Hepatocyte (in vitro differentiated cells): ENCODE data around the gene FAM9C. TPM values are rescaled to one million over a fixed set of nuclear protein-coding genes. Genes with fewer than 3 reads are reported as not detected.

Experiments
- DNase-seq: peaks from one replicate; pipeline ENCODE4 v3.0.0-alpha.2; 2016; ENCODE audit warnings: low spot score
- H2AFZ ChIP-seq: fragments of 200-600 bp; sonication (generic); 2 replicates; pipeline ENCODE4 v1.6.0; 2016; ENCODE audit warnings: antibody characterized with exemption, mild to moderate bottlenecking
- H3K27ac ChIP-seq: fragments of 200-600 bp; sonication (generic); 2 replicates; pipeline ENCODE4 v1.5.1; 2016; ENCODE audit warnings: mild to moderate bottlenecking
- H3K27me3 ChIP-seq: fragments of 200-600 bp; sonication (generic); 2 replicates; pipeline ENCODE4 v1.6.1; 2016
- H3K36me3 ChIP-seq: fragments of 200-600 bp; sonication (generic); replicated peaks from 2 replicates; pipeline ENCODE4 v1.5.1; 2016; ENCODE audit warnings: low read depth; ENCODE audit not compliant: insufficient read depth
- H3K4me1 ChIP-seq: fragments of 200-600 bp; sonication (generic); 2 replicates; pipeline ENCODE4 v1.5.1; 2016; ENCODE audit warnings: mild to moderate bottlenecking, moderate library complexity; ENCODE audit not compliant: insufficient read depth
- H3K4me2 ChIP-seq: fragments of 200-600 bp; sonication (generic); 2 replicates; pipeline ENCODE4 v1.6.0; 2016
- H3K4me3 ChIP-seq: fragments of 200-600 bp; sonication (generic); 2 replicates; pipeline ENCODE4 v1.5.1; 2016; ENCODE audit warnings: mild to moderate bottlenecking
- H3K79me2 ChIP-seq: fragments of 200-600 bp; sonication (generic); 2 replicates; pipeline ENCODE4 v1.6.0; 2017; ENCODE audit warnings: mild to moderate bottlenecking
- H3K9me2 ChIP-seq: fragments of 200-600 bp; sonication (generic); replicated peaks from 2 replicates; pipeline ENCODE4 v1.6.0; 2017; ENCODE audit warnings: mild to moderate bottlenecking; ENCODE audit not compliant: insufficient read depth
- H3K9me3 ChIP-seq: fragments of 200-600 bp; sonication (generic); 2 replicates; pipeline ENCODE4 v1.5.1; 2016; ENCODE audit warnings: low read depth, mild to moderate bottlenecking
- H4K20me1 ChIP-seq: fragments of 200-600 bp; sonication (generic); 2 replicates; pipeline ENCODE4 v1.6.0; 2016; ENCODE audit warnings: mild to moderate bottlenecking; ENCODE audit not compliant: insufficient read depth, poor library complexity, severe bottlenecking
- CTCF ChIP-seq: fragments of 200-600 bp; sonication (generic); IDR thresholded peaks from 2 replicates; pipeline ENCODE4 v1.5.1; 2016; ENCODE audit warnings: antibody characterized with exemption, mild to moderate bottlenecking; ENCODE audit not compliant: poor library complexity
- EZH2 ChIP-seq: fragments of 200-600 bp; sonication (generic); IDR thresholded peaks from 2 replicates; pipeline ENCODE4 v1.6.1; 2016; ENCODE audit warnings: antibody characterized with exemption, mild to moderate bottlenecking, borderline replicate concordance
- EZH2phosphoT487 ChIP-seq: fragments of 200-600 bp; sonication (generic); IDR thresholded peaks from one replicate; pipeline ENCODE4 v1.6.1; 2018; ENCODE audit warnings: antibody characterized with exemption, mild to moderate bottlenecking, low read depth, moderate library complexity; ENCODE audit not compliant: unreplicated experiment, severe bottlenecking
- WGBS: methylation state at CpG from one replicate; pipeline ENCODE4 v1.1.6; 2016; ENCODE audit warnings: low lambda C conversion rate; ENCODE audit errors: missing lambda C conversion rate; 5-methylcytosine and 5-hydroxymethylcytosine counted together
- polyA plus RNA-seq: library from polyadenylated mRNA; unstranded; fragments of >200 nt; fragmentation: Nextera tagmentation; extraction: Ambion mirVana; gene quantifications from 2 replicates; pipeline ENCODE4 v1.2.1, GENCODE V29; 2016
- total RNA-seq: library from RNA; depleted of rRNA; stranded (reverse); fragments of >200 nt; gene quantifications from 2 replicates; pipeline ENCODE4 v1.2.3, GENCODE V29; 2014

The FAM9C gene
- total and polyA plus RNA-seq, 2 experiments from 2014 or later = not detected

GRCh38 chrX:13036896-13037295 is 7.5 kb downstream of the FAM9C start:
- Histone ChIP-seq H3K27me3 (no peaks in the 10 kb centered on the region), H3K4me3 (no peak overlapping the region), H3K9me3 (no peaks in the 10 kb centered on the region), H3K4me1 (no peaks in the 10 kb centered on the region), H3K79me2 (no peaks in the 10 kb centered on the region), H3K9me2 (no peaks in the 10 kb centered on the region), H3K4me2 (no peak overlapping the region), H4K20me1 (no peaks in the 10 kb centered on the region), H3K27ac (no peak overlapping the region), H2AFZ (no peak overlapping the region), H3K36me3 (no peaks in the 10 kb centered on the region)
- 81% methylated on average over 3 of the region's 3 CpGs for WGBS
- no peak for TF ChIP-seq EZH2
- TF ChIP-seq EZH2phosphoT487 = no peak
- no peak for TF ChIP-seq CTCF
- no peak for DNase-seq

GRCh38 chrX:13033193-13033592 is 11.2 kb downstream of the FAM9C start:
- TF ChIP-seq CTCF (no peak), EZH2phosphoT487 (no peak)
- no peak overlapping the region for H3K4me3 ChIP-seq
- H3K4me2 ChIP-seq = no peak overlapping the region
- H3K4me1 ChIP-seq = peaks cover 30% of the 10 kb centered on the region
- H2AFZ ChIP-seq = no peak overlapping the region
- H3K9me3 ChIP-seq = no peaks in the 10 kb centered on the region
- no peaks in the 10 kb centered on the region for H3K27me3 ChIP-seq
- DNase-seq = no peak
- no peaks in the 10 kb centered on the region for H3K36me3 ChIP-seq
- WGBS = 85% methylated on average over 2 of the region's 2 CpGs
- no peaks in the 10 kb centered on the region for H4K20me1 ChIP-seq
- H3K79me2 ChIP-seq = no peaks in the 10 kb centered on the region
- no peak overlapping the region for H3K27ac ChIP-seq
- H3K9me2 ChIP-seq = no peaks in the 10 kb centered on the region

- Histone ChIP-seq H2AFZ (peak overlapping the region; percentile 27), H3K4me2 (peak overlapping the region; percentile 54), H3K79me2 (no peaks in the 10 kb centered on the region), H3K27me3 (no peaks in the 10 kb centered on the region), H3K36me3 (no peaks in the 10 kb centered on the region), H3K9me2 (no peaks in the 10 kb centered on the region), H3K27ac (peak overlapping the region; percentile 95), H3K9me3 (no peaks in the 10 kb centered on the region), H3K4me1 (peaks cover 33% of the 10 kb centered on the region), H4K20me1 (no peaks in the 10 kb centered on the region), H3K4me3 (no peak overlapping the region)
- 42% methylated on average over 8 of the region's 8 CpGs for WGBS
- DNase-seq = peak; percentile 72
- TF ChIP-seq CTCF (no peak), EZH2phosphoT487 (no peak), EZH2 (no peak)
These were observed 14.3 kb downstream of the FAM9C start for GRCh38 chrX:13029887-13030771.
